ENCODE measurements around the gene RGS10. TPM values are rescaled to one million over a fixed set of nuclear protein-coding genes. Genes with fewer than 3 reads are reported as not detected.

The RGS10 gene
- total and polyA plus RNA-seq, 7 donors: 54.1 to 192 (median 125) TPM

GRCh38 chr10:119509909-119510451 is 32.5 kb downstream of the RGS10 start:
- intact Hi-C loops (cut with DNase I): no loop called here
- WGBS, 2 donors: 78 to 83% methylated on average over 10 of the region's 10 CpGs
- Histone ChIP-seq H3K36me3 (peaks cover 3 to 55% (median 15%) of the 10 kb centered on the region in 4 donors), H3K9me3 (no peaks in the 10 kb centered on the region), H3K27ac (peak overlapping the region in 3 of 4 donors; percentile 62 to 71 (median 66)), H3K4me1 (peaks cover 0 to 30% (median 20%) of the 10 kb centered on the region in 4 donors), H3K27me3 (no peaks in the 10 kb centered on the region), H3K4me3 (no peak overlapping the region)
- TF ChIP-seq EP300 (IDR thresholded peaks at IDR 0.05) (peak in 2 of 4 donors; percentile 12 to 13), POLR2AphosphoS5 (IDR thresholded peaks at IDR 0.05) (peak in 3 of 4 donors; percentile 11 to 52 (median 39)), CTCF (IDR thresholded peaks at IDR 0.05) (no peak), POLR2A (IDR thresholded peaks at IDR 0.05) (no peak)
- peak; percentile 92 for DNase-seq

- WGBS, 2 donors: 92 to 97% methylated on average over 5 of the region's 5 CpGs
These were observed 35.4 kb downstream of the RGS10 start for GRCh38 chr10:119507115-119507514.

GRCh38 chr10:119505588-119506315 is 36.8 kb downstream of the RGS10 start:
- intact Hi-C loops (cut with DNase I): no loop called here

More at GRCh38 chr10:119507115-119507514, 35.4 kb downstream of the RGS10 start:
- Histone ChIP-seq H3K27me3 (no peaks in the 10 kb centered on the region), H3K27ac (no peak overlapping the region), H3K4me3 (no peak overlapping the region), H3K9me3 (no peaks in the 10 kb centered on the region), H3K36me3 (peaks cover 0 to 37% (median 14%) of the 10 kb centered on the region in 4 donors), H3K4me1 (peaks cover 0 to 35% (median 25%) of the 10 kb centered on the region in 4 donors)
- intact Hi-C loops (cut with DNase I): no loop called here
- TF ChIP-seq POLR2A (IDR thresholded peaks at IDR 0.05) (no peak), EP300 (IDR thresholded peaks at IDR 0.05) (no peak), CTCF (IDR thresholded peaks at IDR 0.05) (no peak), POLR2AphosphoS5 (IDR thresholded peaks at IDR 0.05) (no peak)
- no peak for DNase-seq

GRCh38 chr10:119505131-119505551 is 37.4 kb downstream of the RGS10 start:
- intact Hi-C loops (cut with DNase I): no loop called here
- WGBS, 2 donors: 72 to 84% methylated on average over 12 of the region's 12 CpGs
- peaks cover 0 to 39% (median 28%) of the 10 kb centered on the region in 4 donors for H3K4me1 ChIP-seq
- no peak for TF ChIP-seq POLR2AphosphoS5 (IDR thresholded peaks at IDR 0.05)
- no peak for TF ChIP-seq POLR2A (IDR thresholded peaks at IDR 0.05)
- TF ChIP-seq CTCF (IDR thresholded peaks at IDR 0.05): no peak
- no peak for TF ChIP-seq EP300 (IDR thresholded peaks at IDR 0.05)
- H3K27me3 ChIP-seq: no peaks in the 10 kb centered on the region
- peaks cover 0 to 24% (median 4%) of the 10 kb centered on the region in 4 donors for H3K36me3 ChIP-seq
- no peaks in the 10 kb centered on the region for H3K9me3 ChIP-seq
- H3K27ac ChIP-seq: peak overlapping the region in 3 of 4 donors; percentile 24 to 68 (median 57)
- no peak overlapping the region for H3K4me3 ChIP-seq
- DNase-seq: peak; percentile 87

More at GRCh38 chr10:119505588-119506315, 36.8 kb downstream of the RGS10 start:
- peaks cover 0 to 39% (median 27%) of the 10 kb centered on the region in 4 donors for H3K4me1 ChIP-seq
- no peaks in the 10 kb centered on the region for H3K9me3 ChIP-seq
- peaks cover 0 to 24% (median 4%) of the 10 kb centered on the region in 4 donors for H3K36me3 ChIP-seq
- peak overlapping the region in 3 of 4 donors; percentile 6 to 68 (median 57) for H3K27ac ChIP-seq
- H3K27me3 ChIP-seq: no peaks in the 10 kb centered on the region
- no peak overlapping the region for H3K4me3 ChIP-seq
- WGBS, 2 donors: 74 to 91% methylated on average over 21 of the region's 21 CpGs
- no peak for DNase-seq
- no peak for TF ChIP-seq CTCF (IDR thresholded peaks at IDR 0.05)
- no peak for TF ChIP-seq POLR2AphosphoS5 (IDR thresholded peaks at IDR 0.05)
- no peak for TF ChIP-seq POLR2A (IDR thresholded peaks at IDR 0.05)
- no peak for TF ChIP-seq EP300 (IDR thresholded peaks at IDR 0.05)

Measured in sigmoid colon (tissue), 7 donors.